Nephron progenitor cell (in vitro differentiated cells): ENCODE data around the gene TUBD1.

ENCODE experiments used
- DNase-seq: peaks from one replicate; pipeline ENCODE4 v3.0.0; 2021
- H3K27ac Mint-ChIP-seq: 2 replicates; pipeline ENCODE4 v1.8.0; 2021; ENCODE audit warnings: mild to moderate bottlenecking, moderate library complexity, mixed read lengths
- H3K27me3 Mint-ChIP-seq: 2 replicates; pipeline ENCODE4 v1.8.0; 2021; ENCODE audit warnings: mild to moderate bottlenecking, low read depth, mixed read lengths; ENCODE audit not compliant: poor library complexity
- H3K36me3 Mint-ChIP-seq: 2 replicates; pipeline ENCODE4 v1.8.0; 2021; ENCODE audit warnings: low read depth, mixed read lengths
- H3K4me1 Mint-ChIP-seq: 2 replicates; pipeline ENCODE4 v1.8.0; 2021; ENCODE audit warnings: mixed read lengths
- H3K4me3 Mint-ChIP-seq: 2 replicates; pipeline ENCODE4 v1.8.0; 2021; ENCODE audit warnings: mild to moderate bottlenecking, moderate library complexity, mixed read lengths
- H3K9me3 Mint-ChIP-seq: 2 replicates; pipeline ENCODE4 v1.8.0; 2021; ENCODE audit warnings: mild to moderate bottlenecking, moderate library complexity, mixed read lengths
- TF ChIP-seq, protein P1 (sequence below): fragments of 200-600 bp; sonication (generic); IDR thresholded peaks from 2 replicates; pipeline ENCODE4 v1.5.0; 2021; ENCODE audit warnings: antibody characterized with exemption

The TUBD1 gene

GRCh38 chr17:59848778-59849177 lies 44.0 kb downstream of the TUBD1 start:
- peaks cover 47% of the 10 kb centered on the region for H3K4me1 Mint-ChIP-seq
- peaks cover 2% of the 10 kb centered on the region for H3K27me3 Mint-ChIP-seq
- TF ChIP-seq, protein P1, sequence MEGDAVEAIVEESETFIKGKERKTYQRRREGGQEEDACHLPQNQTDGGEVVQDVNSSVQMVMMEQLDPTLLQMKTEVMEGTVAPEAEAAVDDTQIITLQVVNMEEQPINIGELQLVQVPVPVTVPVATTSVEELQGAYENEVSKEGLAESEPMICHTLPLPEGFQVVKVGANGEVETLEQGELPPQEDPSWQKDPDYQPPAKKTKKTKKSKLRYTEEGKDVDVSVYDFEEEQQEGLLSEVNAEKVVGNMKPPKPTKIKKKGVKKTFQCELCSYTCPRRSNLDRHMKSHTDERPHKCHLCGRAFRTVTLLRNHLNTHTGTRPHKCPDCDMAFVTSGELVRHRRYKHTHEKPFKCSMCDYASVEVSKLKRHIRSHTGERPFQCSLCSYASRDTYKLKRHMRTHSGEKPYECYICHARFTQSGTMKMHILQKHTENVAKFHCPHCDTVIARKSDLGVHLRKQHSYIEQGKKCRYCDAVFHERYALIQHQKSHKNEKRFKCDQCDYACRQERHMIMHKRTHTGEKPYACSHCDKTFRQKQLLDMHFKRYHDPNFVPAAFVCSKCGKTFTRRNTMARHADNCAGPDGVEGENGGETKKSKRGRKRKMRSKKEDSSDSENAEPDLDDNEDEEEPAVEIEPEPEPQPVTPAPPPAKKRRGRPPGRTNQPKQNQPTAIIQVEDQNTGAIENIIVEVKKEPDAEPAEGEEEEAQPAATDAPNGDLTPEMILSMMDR: no peak
- DNase-seq: no peak
- H3K4me3 Mint-ChIP-seq: no peak overlapping the region
- H3K27ac Mint-ChIP-seq: no peak overlapping the region
- H3K9me3 Mint-ChIP-seq: no peaks in the 10 kb centered on the region
- H3K36me3 Mint-ChIP-seq: no peaks in the 10 kb centered on the region

GRCh38 chr17:59848385-59848668 lies 44.4 kb downstream of the TUBD1 start:
- Mint-ChIP-seq H3K27ac (no peak overlapping the region), H3K36me3 (peaks cover under 1% of the 10 kb centered on the region), H3K4me1 (peaks cover 47% of the 10 kb centered on the region), H3K27me3 (peaks cover 2% of the 10 kb centered on the region), H3K9me3 (no peaks in the 10 kb centered on the region), H3K4me3 (no peak overlapping the region)
- DNase-seq: no peak
- TF ChIP-seq, protein P1: no peak

GRCh38 chr17:59846394-59847165 lies 46.2 kb downstream of the TUBD1 start:
- DNase-seq: no peak
- Mint-ChIP-seq H3K4me1 (peaks cover 41% of the 10 kb centered on the region), H3K4me3 (no peak overlapping the region), H3K27me3 (peaks cover 2% of the 10 kb centered on the region), H3K36me3 (peaks cover 12% of the 10 kb centered on the region), H3K27ac (peak overlapping the region; percentile 91), H3K9me3 (no peaks in the 10 kb centered on the region)
- TF ChIP-seq, protein P1: no peak

GRCh38 chr17:59845595-59846393 lies 46.9 kb downstream of the TUBD1 start:
- H3K36me3 Mint-ChIP-seq: peaks cover 19% of the 10 kb centered on the region
- TF ChIP-seq, protein P1: no peak
- no peaks in the 10 kb centered on the region for H3K9me3 Mint-ChIP-seq
- DNase-seq: no peak
- peaks cover 49% of the 10 kb centered on the region for H3K4me1 Mint-ChIP-seq
- peak overlapping the region; percentile 80 for H3K27ac Mint-ChIP-seq
- peaks cover 2% of the 10 kb centered on the region for H3K27me3 Mint-ChIP-seq
- H3K4me3 Mint-ChIP-seq: no peak overlapping the region

GRCh38 chr17:59844884-59845594 lies 47.7 kb downstream of the TUBD1 start:
- TF ChIP-seq, protein P1: no peak
- Mint-ChIP-seq H3K27ac (no peak overlapping the region), H3K4me3 (no peak overlapping the region), H3K36me3 (peaks cover 19% of the 10 kb centered on the region), H3K4me1 (peaks cover 56% of the 10 kb centered on the region), H3K9me3 (no peaks in the 10 kb centered on the region), H3K27me3 (peaks cover 2% of the 10 kb centered on the region)
- DNase-seq: no peak
